Left cardiac atrium (tissue), 4 donors: ENCODE results near the gene C6orf163. TPM values are rescaled to one million over a fixed set of nuclear protein-coding genes. Genes with fewer than 3 reads are reported as not detected.
"Not testable (repeated sequence)": the region's sequence is repeated elsewhere in the genome, so short reads cannot be mapped to it uniquely, and the experiment has no call there.

Source experiments
- ATAC-seq, 2 donors: fragments of 200-7000 bp; cut with Tn5 transposase; one replicate each; pipeline ENCODE4 v1.9.1; 2020; ENCODE audit warnings: mild to moderate bottlenecking in 2 of 2, moderate library complexity in 2 of 2
- DNase-seq: peaks from one replicate; pipeline ENCODE4 v3.0.0-alpha.2; 2020
- intact Hi-C, 2 donors: fragments of 100-400 bp; cut with DNase I; formaldehyde crosslinking; loops; one replicate each; pipeline versions ENCODE4 v1.14.1 to v1.15.1; 2022 to 2023
- long read RNA-seq: library from polyadenylated mRNA; unstranded; transcript quantifications from one replicate; pipeline ENCODE4 v2.0.0, GENCODE V29; 2021
- total RNA-seq, 2 donors: library from RNA; stranded (reverse); fragmentation: NEBNext Ultra II Directional; extraction: Animal tissue kit (Norgen Biotek cat#: 25700); gene quantifications; one replicate each; pipeline ENCODE4 v1.2.1, GENCODE V29; 2021
- donor health status: DM: no; HTN: yes; CAD: no.
- donor health status: DM: no; HTN: yes; CAD: no; lungs with severe emphysema.
- donor health status: DM: yes; HTN: yes; CAD: no.
- donor health status: Dilated cardiomyopathy.

C6orf163 gene
- total RNA-seq: 1 to 10 TPM; 2.3 to 2.4 TPM
- long read RNA-seq: 0 reads

GRCh38 chr6:87344731-87345130 lies at the start of gene C6orf163:
Gene C6orf163 (plus strand): TSS chr6:87344813. CDS start chr6:87345100, 287 bp downstream.
- DNase-seq (no peak), ATAC-seq (no peak)
- intact Hi-C loops: no loop called here

DNA sequence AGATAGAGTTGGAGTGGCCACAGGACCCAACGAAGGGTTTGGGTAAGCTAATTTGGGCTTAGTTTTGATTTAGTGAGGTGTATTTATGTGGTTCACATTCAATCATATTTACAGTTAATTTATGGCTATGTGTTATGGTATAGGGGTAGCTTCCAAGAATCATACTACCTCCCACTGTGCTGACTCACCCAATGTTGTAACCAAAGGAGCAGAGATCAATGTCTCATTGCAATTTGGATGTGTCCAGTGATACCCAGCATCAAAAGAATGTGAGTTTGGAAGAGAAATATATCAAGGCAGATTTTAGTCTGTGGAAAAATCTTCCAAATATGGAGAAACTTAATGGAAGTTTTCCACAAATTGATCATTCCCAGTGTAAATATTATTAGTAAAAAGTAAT lies 47.5 kb upstream of the C6orf163 start:
- ATAC-seq: no peak
- intact Hi-C loops: no loop called here
- DNase-seq: no peak

DNA sequence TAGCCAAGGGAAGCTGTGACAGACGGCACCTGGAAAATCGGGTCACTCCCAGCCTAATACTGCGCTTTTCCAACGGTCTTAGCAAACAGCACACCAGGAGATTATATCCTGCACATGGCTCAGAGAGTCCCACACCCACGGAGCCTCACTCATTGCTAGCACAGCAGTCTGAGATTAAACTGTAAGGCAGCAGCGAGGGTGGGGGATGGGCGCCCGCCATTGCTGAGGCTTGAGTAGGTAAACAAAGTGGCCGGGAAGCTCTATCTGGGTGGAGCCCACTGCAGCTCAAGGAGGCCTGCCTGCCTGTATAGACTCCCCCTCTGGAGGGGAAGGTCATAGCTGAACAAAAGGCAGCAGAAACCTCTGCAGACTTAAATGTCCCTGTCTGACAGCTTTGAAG lies 43.3 kb upstream of the C6orf163 start:
- ATAC-seq, intact Hi-C loops, DNase-seq: not testable (repeated sequence)

GRCh38 chr6:87308970-87309369 lies 35.6 kb upstream of the C6orf163 start:
- DNase-seq (no peak), ATAC-seq (no peak)
- intact Hi-C loops: no loop called here

- no peak for ATAC-seq
- intact Hi-C loops: no loop called here
Observed at GRCh38 chr6:87312860-87313259, 31.8 kb upstream of the C6orf163 start.

DNA sequence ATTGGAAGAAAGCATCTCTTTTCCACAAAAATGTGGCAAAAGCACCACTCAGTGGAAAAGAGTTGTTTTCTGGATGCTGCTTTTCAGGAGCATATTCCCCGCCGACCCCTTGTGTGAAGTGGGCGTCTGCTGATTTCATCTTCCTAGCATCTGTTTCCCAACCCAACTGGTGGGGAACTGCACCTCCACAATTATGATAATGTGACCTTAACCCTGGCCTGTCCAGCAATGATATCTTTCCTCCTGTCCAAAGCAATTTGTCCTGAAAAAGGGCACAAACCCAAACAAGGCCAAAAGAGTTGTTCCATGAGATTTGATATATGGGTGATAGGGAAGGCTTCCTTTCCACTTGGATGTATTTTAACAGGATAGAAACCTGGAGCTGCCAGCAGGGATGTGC lies 29.5 kb upstream of the C6orf163 start:
- no peak for DNase-seq
- no peak for ATAC-seq
- intact Hi-C loops: no loop called here

More at GRCh38 chr6:87312860-87313259, 31.8 kb upstream of the C6orf163 start:
- DNase-seq: no peak

GRCh38 chr6:87319271-87319987 lies 25.2 kb upstream of the C6orf163 start:
- no peak for DNase-seq
- ATAC-seq: no peak
- intact Hi-C loops: no loop called here

GRCh38 chr6:87322304-87323212 lies 22.1 kb upstream of the C6orf163 start, which contains the start of gene SMIM8:
Gene SMIM8 (plus strand): TSS chr6:87322588. CDS start chr6:87337032, 14,444 bp downstream.
- DNase-seq (peak; percentile 89), ATAC-seq (peak; percentile 100)
- intact Hi-C loops: no loop called here

DNA sequence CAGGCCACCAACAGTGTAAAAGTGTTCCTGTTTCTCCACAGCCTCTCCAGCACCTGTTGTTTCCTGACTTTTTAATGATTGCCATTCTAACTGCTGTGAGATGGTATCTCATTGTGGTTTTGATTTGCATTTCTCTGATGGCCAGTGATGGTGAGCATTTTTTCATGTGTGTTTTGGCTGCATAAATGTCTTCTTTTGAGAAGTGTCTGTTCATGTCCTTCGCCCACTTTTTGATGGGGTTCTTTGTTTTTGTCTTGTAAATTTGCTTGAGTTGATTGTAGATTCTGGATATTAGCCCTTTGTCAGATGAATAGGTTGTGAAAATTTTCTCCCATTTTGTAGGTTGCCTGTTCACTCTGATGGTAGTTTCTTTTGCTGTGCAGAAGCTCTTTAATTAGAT lies 20.7 kb upstream of the C6orf163 start:
- ATAC-seq, intact Hi-C loops, DNase-seq: not testable (repeated sequence)

DNA sequence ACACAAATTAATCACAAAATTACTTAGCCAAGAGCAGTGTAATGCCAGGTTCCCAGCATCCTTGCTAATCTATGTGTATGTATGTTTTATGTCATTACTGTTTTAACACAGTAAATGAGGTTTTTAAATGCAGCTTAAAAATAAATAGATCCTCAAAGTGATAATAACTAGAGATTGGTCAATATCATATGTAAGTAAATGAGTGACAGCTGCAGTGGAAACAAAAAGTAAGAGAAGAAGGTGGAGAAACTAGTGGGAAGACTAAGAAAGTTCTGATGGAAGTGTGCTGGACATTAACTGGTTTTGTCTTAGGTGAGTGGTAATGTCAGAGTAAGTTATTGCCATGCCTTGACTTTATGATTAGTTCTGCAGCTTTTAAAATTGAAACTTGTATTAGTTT lies 13.7 kb upstream of the C6orf163 start:
- ATAC-seq (no peak), DNase-seq (no peak)
- intact Hi-C loops: no loop called here

DNA sequence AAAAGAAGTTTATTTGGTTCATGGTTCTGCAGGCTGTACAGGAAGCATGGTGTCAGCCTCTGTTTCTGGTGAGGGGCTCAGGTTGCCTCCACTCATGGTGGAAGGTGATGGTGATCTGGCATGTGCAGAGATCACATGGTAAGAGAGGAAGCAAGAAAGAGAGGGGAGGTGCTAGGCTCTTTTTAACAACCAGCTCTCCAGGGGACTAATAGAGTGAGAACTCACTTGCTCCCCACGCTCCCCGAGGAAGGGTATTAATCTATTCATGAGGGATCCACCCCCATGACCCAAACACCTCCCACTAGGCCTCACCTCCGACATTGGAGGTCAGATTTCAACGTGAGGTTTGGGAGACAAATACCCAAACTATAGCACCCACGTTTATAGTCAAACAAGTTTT lies 11.6 kb upstream of the C6orf163 start:
- ATAC-seq: no peak
- no peak for DNase-seq
- intact Hi-C loops: no loop called here

DNA sequence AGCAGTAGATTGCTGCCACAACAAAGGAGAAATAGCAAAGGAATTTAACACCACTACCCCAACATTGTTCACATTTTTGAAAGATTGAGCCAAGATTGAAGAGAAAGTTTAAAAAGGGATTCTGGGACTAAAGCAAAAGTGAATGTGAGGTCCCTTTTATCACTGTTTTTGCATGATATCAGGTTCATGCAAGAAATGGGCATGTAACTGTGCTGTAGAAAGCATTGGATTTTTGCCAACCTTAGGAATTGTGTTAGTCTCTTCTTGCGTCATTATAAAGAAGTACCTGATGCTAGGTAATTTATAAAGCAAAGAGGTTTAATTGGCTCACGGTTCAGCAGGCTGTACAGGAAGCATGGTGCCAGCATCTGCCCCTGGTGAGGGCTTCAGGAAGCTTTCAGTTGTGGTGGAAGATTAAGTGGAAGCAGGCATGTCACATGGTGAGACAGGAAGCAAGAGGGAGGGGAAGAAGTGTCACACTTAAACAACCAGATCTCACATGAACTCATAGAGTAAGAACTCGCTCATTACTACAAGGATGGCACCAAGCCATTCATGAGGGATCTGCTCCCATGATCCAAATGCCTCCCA lies 10.9 kb upstream of the C6orf163 start:
- ATAC-seq (peak; percentile 82 to 88), DNase-seq (no peak)
- intact Hi-C loops: no loop called here

DNA sequence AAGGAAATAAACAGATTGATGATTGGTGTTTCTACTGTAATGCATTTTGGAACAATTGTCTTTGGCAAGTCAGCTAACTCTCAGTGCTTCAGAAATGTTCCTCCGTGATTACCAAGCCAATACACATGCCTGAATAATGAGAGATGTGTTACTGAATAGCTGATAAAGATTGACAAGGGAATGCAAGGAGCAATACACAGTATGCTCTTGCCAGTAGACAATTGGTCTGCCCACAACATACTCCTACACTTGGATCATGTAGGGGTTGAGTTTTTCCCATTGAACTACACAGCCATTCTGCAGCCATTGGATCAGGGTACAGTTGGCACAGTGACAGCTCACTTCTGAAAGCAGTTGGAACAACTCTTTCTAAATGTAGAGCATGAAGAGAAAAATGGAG lies 9.9 kb upstream of the C6orf163 start:
- intact Hi-C loops: no loop called here
- ATAC-seq: peak; percentile 81

GRCh38 chr6:87336367-87336766 lies 8.2 kb upstream of the C6orf163 start:
- intact Hi-C loops: no loop called here
- ATAC-seq: peak in 1 of 2 donors; percentile 55
- no peak for DNase-seq

More for the DNA sequence above, 9.9 kb upstream of the C6orf163 start:
- DNase-seq: no peak

DNA sequence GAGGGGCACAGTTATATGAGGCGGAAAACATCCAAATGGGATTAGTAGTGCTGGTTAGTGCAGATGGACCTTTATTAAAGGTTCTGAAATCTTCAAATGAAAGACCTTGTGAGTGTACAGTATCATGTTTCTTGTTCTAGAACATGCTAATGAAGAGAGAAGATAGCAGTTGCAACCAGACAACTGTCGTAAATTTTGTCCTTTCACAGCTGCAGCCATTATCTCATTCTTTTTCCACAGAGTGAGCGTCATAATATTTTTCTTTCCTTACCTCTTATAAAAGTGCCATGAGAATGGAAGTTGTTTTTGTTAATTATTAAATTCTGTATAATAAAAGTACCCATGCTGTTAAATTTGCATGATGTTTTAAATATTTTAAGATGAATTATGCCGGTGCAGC lies 4.4 kb upstream of the C6orf163 start:
- ATAC-seq (no peak), DNase-seq (no peak)
- intact Hi-C loops: no loop called here

DNA sequence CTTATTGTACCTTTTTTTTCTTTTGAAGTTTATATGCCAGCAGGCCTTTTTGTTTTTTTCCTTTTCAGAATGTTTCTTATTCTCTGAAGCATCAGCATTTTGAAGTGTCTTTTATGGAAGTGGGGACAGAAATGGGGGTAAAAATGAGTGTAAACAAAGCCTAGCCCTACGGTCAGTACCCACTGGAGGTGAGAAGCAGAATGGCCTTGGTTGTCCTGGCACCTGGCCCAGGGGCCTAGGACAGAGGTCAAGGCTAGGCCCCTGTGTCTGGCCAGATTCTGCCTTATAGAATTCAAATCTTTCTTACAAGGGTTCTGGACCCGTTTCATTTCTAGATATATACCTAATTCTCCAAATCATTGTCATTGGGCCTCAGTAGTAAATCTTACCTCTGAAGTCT lies 3.5 kb upstream of the C6orf163 start:
- ATAC-seq: no peak
- intact Hi-C loops: no loop called here

GRCh38 chr6:87341899-87342298 lies 2.7 kb upstream of the C6orf163 start:
- no peak for ATAC-seq
- DNase-seq: no peak
- intact Hi-C loops: no loop called here

More for the DNA sequence above, 3.5 kb upstream of the C6orf163 start:
- DNase-seq: no peak

DNA sequence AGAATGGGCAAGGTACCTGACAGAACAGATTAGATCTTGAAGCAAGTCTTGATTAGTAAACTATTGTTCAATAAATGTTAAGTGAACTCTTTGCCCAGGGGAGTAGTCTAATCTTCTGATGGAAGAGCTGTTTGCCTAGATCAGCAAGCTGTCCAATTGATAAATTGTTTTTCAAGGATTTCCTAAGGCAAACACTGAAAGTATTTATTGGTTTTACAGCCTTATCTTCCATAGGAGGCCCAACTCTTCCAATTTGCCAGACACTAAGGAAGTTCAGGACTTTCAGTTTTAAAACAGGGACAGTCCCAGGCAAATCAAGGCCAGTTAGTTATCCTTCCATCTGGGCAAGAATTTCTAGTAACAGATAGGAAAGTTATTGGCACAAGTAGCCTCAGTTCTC lies 1.8 kb upstream of the C6orf163 start:
- no peak for ATAC-seq
- intact Hi-C loops: no loop called here
- no peak for DNase-seq

DNA sequence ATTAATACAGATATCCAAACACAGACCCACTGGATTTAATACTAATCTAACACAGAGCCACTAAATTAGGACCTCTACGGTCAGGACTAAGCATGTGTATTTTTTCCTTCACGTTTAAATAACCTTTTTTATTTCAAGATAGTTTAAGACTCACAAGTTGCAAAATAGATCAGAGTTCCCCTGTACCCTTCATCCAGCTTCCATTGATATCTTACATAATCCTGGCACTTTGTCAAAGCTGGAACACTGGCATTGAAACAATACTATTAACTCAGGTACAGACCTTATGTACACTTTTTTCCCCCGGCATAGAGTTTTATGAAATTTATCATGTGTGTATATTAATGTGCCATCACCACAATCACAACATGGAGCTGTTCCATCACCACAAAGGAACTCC lies 2.1 kb downstream of the C6orf163 start:
- DNase-seq: no peak
- ATAC-seq: no peak
- intact Hi-C loops: no loop called here

GRCh38 chr6:87349896-87350295 lies 5.3 kb downstream of the C6orf163 start:
- no peak for DNase-seq
- no peak for ATAC-seq
- intact Hi-C loops: no loop called here
